GM19240 (cell line): ENCODE measurements around the gene TUBB8.
"Not testable (repeated sequence)": the region's sequence is repeated elsewhere in the genome, so short reads cannot be mapped to it uniquely, and the experiment has no call there.

Source experiments
- DNase-seq: peaks from one replicate; pipeline ENCODE4 v3.0.0; 2011; ENCODE audit warnings: low spot score; ENCODE audit not compliant: insufficient read length

TUBB8 gene

GRCh38 chr10:48996-49395, at the start of gene TUBB8:
Gene TUBB8 (minus strand): TSS chr10:49296. CDS start chr10:49238, 58 bp downstream.
- no peak for DNase-seq

- DNase-seq, result no peak
These were observed 47.4 kb upstream of the TUBB8 start for GRCh38 chr10:96466-96865.

GRCh38 chr10:95356-96115, 46.4 kb upstream of the TUBB8 start:
- no peak for DNase-seq

GRCh38 chr10:94613-95012, 45.5 kb upstream of the TUBB8 start:
- DNase-seq, result no peak

DNA sequence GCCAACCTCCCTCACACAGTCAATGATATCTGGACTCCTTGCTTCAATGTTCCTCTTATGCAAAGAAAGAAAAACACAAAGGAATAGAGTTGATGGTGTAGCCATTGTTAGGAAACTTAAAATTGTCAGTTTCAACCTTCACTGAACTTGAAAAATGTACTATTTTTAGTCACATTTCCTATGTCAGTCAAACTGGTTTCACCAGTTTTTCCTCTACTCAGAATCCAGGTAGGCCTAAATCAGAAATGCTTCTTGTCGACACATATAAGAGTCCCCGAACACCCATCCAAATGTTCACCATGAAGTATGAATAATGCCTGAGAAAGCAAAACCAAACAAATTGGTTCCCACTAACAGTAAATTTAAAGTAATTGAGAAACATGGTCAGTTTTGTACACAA, 43.8 kb upstream of the TUBB8 start:
- no peak for DNase-seq

DNA sequence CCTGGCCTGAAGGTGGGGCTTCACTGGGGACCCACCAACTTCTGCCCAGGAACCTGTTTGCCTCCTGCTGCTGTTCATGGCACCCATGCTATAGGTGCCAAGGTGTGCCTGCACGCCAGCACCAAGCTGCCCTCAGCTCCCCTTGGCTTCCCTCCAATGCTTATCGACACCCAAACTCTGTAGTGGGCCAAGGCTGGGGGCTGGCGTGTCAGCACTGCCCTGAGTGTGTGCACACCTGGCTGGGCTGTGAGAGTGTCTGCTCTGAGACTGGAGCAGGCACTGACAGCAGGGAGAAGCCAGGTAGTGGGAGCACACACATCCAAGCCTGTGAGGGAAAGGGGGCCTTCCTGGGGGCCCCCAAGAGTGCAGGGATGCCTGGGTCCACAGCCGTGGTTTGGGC, 43.1 kb upstream of the TUBB8 start:
- no peak for DNase-seq

DNA sequence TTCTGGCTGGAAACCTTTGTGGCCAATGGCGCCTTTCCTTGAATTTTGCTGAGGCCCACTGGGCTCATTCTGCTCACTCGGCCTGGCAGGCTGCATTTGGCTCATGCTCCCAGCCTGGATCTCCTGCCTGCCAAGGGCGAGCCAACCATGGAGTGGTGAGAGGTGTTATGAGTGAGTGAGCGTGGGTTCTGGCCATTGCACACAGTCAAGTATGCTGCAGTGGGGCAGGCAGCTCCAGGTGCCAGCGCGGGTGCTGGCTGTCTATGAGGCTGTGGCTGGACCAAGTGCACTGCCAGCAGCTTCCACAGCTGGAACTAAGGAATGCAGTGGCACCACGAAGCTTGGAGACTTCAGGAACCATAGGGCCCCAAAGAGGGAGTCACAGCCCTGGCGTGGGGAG, 42.2 kb upstream of the TUBB8 start:
- no peak for DNase-seq

DNA sequence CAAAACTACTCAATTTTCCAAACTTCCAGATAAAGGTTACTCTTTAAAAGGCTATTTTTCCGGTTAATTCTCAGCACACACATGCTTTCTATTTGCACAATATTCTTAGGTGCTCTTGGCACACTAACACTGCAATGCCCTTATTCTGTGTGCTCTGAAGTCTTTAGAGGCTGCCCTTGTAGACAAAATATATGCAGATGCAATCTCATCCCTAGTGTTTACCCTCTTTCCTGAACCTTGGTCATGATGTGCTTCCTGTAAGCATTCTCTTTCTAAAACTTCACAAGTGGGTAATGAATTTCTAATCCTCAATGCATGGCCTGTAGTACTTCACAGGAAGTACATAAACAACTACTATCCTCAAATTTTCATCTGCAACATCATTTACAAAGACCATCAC, 41.1 kb upstream of the TUBB8 start:
- no peak for DNase-seq

DNA sequence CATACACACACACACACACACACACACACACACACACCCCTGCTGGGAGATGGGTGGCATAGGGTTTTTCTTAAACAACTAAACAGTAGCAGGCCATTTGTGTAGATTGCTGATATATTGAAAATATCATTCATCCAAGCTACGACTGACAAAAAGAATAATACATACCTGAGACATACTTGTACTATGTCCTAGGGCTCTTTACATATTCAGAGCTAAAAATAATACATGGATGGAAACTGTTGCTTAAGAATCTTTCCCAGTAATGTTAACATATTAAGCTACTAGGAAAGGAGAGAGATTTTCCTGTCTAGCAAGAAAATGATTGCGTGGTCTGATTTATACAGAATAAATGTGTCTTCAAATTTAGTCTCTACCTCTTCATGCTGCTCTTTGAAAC, 40.2 kb upstream of the TUBB8 start:
- DNase-seq, result no peak

DNA sequence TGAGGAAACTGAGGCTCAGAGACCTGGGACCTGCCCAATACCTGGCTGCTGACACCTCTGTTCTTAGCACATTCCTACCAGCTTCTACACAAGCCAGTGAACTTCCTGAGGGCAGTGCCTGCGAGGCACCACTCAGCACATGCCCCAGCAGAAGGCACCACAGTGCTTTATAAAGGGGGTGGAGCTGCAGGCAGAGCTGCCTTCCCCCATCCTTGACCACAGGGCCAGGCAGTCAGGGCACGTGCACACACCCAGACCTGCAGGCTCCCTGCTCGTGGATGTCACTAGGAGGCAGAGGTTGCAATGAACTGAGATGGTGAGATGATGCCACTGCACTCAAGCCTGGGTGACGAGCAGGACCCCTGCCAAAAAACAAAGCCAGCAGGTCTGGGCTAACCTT, 39.2 kb upstream of the TUBB8 start:
- no peak for DNase-seq

- DNase-seq, result no peak
These were observed 38.3 kb upstream of the TUBB8 start for GRCh38 chr10:87177-88080.

DNA sequence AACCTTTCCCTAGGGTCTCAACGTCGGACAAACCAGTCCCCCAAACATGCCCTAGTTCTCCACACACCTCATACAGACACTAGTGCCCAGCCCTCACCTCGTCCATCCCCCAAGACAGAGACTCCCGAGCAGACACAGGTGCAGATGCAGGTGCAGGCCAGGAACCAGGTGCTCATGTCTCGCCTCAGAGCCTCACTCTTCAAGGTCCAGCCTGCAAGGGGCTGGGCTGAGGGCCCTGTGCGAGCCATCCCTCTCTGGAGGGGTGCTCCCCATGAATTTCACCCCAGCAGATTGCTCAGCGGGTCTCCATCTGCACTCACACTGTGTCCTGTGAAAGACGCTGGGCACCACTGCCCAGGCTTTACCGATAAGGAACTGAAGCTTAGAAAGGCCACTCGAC, 36.9 kb upstream of the TUBB8 start:
- DNase-seq, result no peak

- DNase-seq, result no peak
These were observed 35.9 kb upstream of the TUBB8 start for GRCh38 chr10:85044-85443.

DNA sequence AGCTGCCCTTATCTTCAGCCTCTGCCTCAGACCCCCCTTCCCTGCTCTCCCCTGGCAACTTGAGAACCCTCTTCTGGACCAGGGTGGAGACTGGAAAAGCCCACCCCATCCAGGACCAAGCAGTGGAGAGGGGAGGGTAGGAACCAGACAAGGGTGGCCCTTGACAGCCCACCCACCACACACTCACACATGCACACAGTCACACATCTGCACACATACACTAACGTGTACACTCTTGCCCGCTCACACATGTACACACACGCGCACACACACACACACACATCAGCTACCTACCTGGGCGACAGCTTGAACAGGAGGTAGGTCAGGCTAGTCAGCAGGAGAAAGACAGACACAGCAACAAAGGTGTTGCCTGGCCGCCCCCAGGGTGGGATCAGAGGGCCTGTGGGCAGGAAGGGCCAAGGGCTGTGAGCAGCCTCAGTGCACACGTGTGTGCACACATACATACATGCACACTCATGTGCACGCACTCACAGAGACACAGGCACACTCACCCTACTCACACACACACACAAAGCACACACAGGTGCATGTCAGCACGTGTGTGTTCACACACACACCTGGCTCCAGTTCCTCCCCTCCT, 34.9 kb upstream of the TUBB8 start:
- no peak for DNase-seq

DNA sequence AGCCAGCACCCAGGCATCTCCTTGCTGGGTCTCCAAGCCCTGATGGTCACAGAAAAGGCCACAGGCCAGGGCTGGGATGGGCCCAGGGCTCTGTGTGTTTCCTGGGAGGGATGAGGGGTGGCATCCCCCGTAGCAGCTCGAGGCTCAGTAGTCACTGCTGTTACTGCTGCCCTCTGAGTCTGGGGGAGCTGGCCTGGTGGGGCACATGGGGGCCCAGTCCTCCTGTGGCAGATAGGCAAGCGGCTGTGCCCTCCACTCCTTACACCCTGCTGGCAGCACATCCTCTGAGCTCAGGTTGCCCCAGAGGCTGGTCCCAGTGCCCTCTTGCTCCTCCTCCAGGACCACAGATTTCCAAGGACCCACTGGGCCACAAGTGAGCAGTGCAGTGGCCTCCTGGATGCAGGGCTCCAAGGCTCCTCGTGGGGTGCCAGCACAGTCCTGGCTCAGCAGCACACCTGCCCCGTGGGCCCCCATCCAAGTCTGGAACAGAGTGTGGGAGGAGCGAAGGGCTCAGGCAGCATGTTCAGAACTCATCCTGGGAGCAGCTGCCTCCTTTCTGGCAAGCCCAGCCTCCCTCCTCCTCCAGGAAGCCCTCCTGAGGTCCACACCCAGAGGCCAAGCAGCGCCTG, 31.5 kb upstream of the TUBB8 start:
- no peak for DNase-seq

- DNase-seq, result no peak
These were observed 30.6 kb upstream of the TUBB8 start for GRCh38 chr10:79532-80215.

GRCh38 chr10:78556-78955, 29.5 kb upstream of the TUBB8 start:
- no peak for DNase-seq

- not testable (repeated sequence) for DNase-seq
These were observed 25.1 kb upstream of the TUBB8 start for GRCh38 chr10:74266-74621.

DNA sequence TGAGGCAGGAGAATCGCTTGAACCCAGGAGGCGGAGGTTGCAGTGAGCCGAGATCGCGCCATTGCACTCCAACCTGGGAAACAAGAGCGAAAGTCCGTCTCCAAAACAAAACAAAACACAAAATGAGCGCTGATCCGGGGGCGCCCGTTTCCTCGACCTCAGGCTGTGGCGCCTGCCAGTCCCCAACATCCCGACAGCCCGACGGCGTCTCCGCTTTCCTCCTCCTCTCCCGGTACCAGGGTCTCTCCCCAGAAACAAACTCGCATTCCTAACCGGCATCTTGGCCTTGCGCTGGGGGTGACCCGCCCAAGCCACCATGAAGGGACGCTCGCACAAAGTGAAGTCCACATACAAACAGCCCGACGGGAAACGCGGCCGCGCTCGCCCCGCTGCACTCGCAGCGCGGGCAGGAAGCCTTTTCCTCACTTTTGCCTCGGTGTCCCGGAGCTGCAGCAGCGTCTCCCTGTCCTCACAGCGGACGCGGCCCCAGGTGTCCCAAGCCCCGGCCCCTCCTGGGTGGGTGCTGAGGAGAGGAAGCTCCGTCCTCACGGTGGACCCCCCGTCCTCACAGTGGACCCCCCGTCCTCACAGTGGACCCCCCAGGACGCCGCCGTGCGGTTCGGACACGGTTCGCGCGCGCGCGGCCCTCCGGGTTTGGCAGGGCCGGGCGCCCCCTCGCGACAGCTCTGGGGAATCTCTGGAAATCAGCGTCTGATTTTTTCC, 24.6 kb upstream of the TUBB8 start:
- DNase-seq, result not testable (repeated sequence)

- not testable (repeated sequence) for DNase-seq
These were observed 19.1 kb upstream of the TUBB8 start for GRCh38 chr10:68156-68555.

DNA sequence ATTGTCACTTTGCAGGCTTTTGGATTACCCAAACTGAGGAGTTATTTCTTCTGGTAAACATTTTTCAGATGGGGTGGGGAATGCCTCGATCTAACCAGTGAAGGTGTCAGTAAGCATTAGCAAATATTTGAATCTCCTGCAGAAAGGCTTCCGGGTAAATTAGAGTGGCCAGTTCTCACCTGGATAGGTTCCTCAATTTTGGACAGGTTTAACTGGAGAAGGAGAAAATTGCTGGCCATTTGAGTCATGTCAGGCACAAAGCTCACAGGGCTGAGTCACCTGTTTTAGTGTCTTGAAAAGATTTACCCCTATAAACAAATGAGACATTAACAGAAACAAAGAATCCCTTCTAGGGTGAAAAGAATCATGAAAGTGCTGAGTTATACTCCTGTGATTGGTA, 830 bp upstream of the TUBB8 start:
- not testable (repeated sequence) for DNase-seq
